ENCODE measurements around the gene CDR2L.
"Not testable (repeated sequence)": the region's sequence is repeated elsewhere in the genome, so short reads cannot be mapped to it uniquely, and the experiment has no call there.

DNA sequence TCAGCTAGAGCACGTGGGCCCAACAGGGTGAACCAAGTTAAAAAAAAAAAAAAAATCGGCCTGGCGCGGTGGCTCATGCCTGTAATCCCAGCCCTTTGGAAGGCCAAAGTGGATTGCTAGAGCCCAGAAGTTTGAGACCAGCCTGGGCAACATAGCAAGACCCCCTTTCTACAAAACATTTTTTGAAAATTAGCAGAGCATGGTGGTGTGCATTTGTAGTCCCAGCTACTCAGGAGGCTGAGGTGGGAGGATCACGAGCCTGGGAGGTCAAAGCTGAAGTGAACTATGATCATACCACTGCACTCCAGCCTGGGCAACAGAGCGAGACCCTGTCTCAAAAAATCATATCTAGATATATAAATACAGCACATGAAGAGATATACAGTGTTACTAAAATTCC lies 18.7 kb downstream of the CDR2L start:
- not testable (repeated sequence) for TF ChIP-seq CTCF, POLR2AphosphoS5, EP300, POLR2A (IDR thresholded peaks at IDR 0.05)
